Esophagus muscularis mucosa (tissue), 4 donors: ENCODE results near the gene ASXL2. TPM values are rescaled to one million over a fixed set of nuclear protein-coding genes. Genes with fewer than 3 reads are reported as not detected.
"Not testable (repeated sequence)": the region's sequence is repeated elsewhere in the genome, so short reads cannot be mapped to it uniquely, and the experiment has no call there.

ENCODE experiments used
- DNase-seq: peaks from one replicate; pipeline ENCODE4 v3.0.0-alpha.2; 2017; ENCODE audit errors: extremely low spot score
- H3K27ac ChIP-seq, 4 donors: fragments of 200-600 bp; sonication (generic); replicated peaks in 1 of 4; 1 replicate in 3 of 4; 2 replicates in 1 of 4; pipeline ENCODE4 v1.5.1; 2016 to 2019; ENCODE audit warnings: mild to moderate bottlenecking in 1 of 4
- H3K27me3 ChIP-seq, 4 donors: fragments of 200-600 bp; sonication (generic); one replicate each; pipeline versions ENCODE4 v1.5.1 to v1.6.0; 2016 to 2019
- H3K36me3 ChIP-seq, 4 donors: fragments of 200-600 bp; sonication (generic); one replicate each; pipeline ENCODE4 v1.5.1; 2016 to 2019
- H3K4me1 ChIP-seq, 4 donors: fragments of 200-600 bp; sonication (generic); one replicate each; pipeline ENCODE4 v1.5.1; 2016 to 2019
- H3K4me3 ChIP-seq, 4 donors: fragments of 200-600 bp; sonication (generic); 1 replicate in 2 of 4; 2 replicates in 2 of 4; pipeline ENCODE4 v1.5.1; 2016 to 2019; ENCODE audit warnings: mild to moderate bottlenecking in 4 of 4, moderate library complexity in 1 of 4
- H3K9me3 ChIP-seq, 4 donors: fragments of 200-600 bp; sonication (generic); 1 replicate in 3 of 4; 2 replicates in 1 of 4; pipeline ENCODE4 v1.5.1; 2016 to 2019
- EP300 ChIP-seq: sonication (generic); formaldehyde crosslinking; IDR thresholded peaks from one replicate; pipeline ENCODE4 v1.6.1; 2017; ENCODE audit warnings: antibody characterized with exemption
- POLR2A ChIP-seq: fragments of 450-650 bp; IDR thresholded peaks from one replicate; pipeline ENCODE4 v1.6.1; 2017; ENCODE audit warnings: antibody characterized with exemption, moderate library complexity, mild to moderate bottlenecking, low read depth
- POLR2AphosphoS5 ChIP-seq, 2 donors: sonication (generic); formaldehyde crosslinking; IDR thresholded peaks; one replicate each; pipeline ENCODE4 v1.6.1; 2017; ENCODE audit warnings: antibody characterized with exemption in 2 of 2
- WGBS: methylation state at CpG from one replicate; pipeline ENCODE4 v1.1.5; 2018; 5-methylcytosine and 5-hydroxymethylcytosine counted together
- intact Hi-C: fragments of 100-400 bp; cut with DNase I; formaldehyde crosslinking; loops from one replicate; pipeline ENCODE4 v1.15.1; 2023
- total RNA-seq, 4 donors: library from RNA; depleted of rRNA; stranded (reverse); fragments of >200 nt; gene quantifications; one replicate each; pipeline versions ENCODE4 v1.1.0 to v1.2.1, GENCODE V29; 2016
- TF ChIP-seq, protein P1 (sequence below), 3 experiments: fragments of 200-600 bp in 2 of 3; fragments of 450-650 bp in 1 of 3; sonication (generic) in 2 of 3; IDR thresholded peaks; one replicate each; pipeline ENCODE4 v1.5.1; 2017 to 2019; ENCODE audit warnings: antibody characterized with exemption in 3 of 3, mild to moderate bottlenecking in 2 of 3, moderate library complexity in 1 of 3

ASXL2 gene
- total RNA-seq, 4 donors from 2014 or later = 17.4 to 25.1 (median 20.5) TPM

- DNase-seq = no peak
These were observed 34.8 kb upstream of the ASXL2 start for GRCh38 chr2:25912851-25913695.

GRCh38 chr2:25909574-25909973, 31.3 kb upstream of the ASXL2 start:
- intact Hi-C loops, H3K9me3 ChIP-seq, H3K4me3 ChIP-seq, DNase-seq, H3K27me3 ChIP-seq, H3K36me3 ChIP-seq, H3K27ac ChIP-seq: not testable (repeated sequence)
- WGBS = 72% methylated on average over 3 of the region's 5 CpGs
- H3K4me1 ChIP-seq = peaks cover 0 to 12% (median 9%) of the 10 kb centered on the region in 4 donors

More at GRCh38 chr2:25912851-25913695, 34.8 kb upstream of the ASXL2 start:
- intact Hi-C loops = no loop called here
- H3K4me1 ChIP-seq = peaks cover 0 to 12% (median 9%) of the 10 kb centered on the region in 4 donors
- H3K4me3 ChIP-seq = no peak overlapping the region
- H3K9me3 ChIP-seq = no peaks in the 10 kb centered on the region
- WGBS = 23% methylated on average over 10 of the region's 10 CpGs
- H3K27ac ChIP-seq = no peak overlapping the region
- no peaks in the 10 kb centered on the region for H3K27me3 ChIP-seq
- no peaks in the 10 kb centered on the region for H3K36me3 ChIP-seq
- no peak for TF ChIP-seq EP300
- no peak for TF ChIP-seq POLR2A
- TF ChIP-seq POLR2AphosphoS5 (IDR thresholded peaks at IDR 0.05) = no peak
- TF ChIP-seq, protein P1, sequence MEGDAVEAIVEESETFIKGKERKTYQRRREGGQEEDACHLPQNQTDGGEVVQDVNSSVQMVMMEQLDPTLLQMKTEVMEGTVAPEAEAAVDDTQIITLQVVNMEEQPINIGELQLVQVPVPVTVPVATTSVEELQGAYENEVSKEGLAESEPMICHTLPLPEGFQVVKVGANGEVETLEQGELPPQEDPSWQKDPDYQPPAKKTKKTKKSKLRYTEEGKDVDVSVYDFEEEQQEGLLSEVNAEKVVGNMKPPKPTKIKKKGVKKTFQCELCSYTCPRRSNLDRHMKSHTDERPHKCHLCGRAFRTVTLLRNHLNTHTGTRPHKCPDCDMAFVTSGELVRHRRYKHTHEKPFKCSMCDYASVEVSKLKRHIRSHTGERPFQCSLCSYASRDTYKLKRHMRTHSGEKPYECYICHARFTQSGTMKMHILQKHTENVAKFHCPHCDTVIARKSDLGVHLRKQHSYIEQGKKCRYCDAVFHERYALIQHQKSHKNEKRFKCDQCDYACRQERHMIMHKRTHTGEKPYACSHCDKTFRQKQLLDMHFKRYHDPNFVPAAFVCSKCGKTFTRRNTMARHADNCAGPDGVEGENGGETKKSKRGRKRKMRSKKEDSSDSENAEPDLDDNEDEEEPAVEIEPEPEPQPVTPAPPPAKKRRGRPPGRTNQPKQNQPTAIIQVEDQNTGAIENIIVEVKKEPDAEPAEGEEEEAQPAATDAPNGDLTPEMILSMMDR (IDR thresholded peaks at IDR 0.05) = no peak

GRCh38 chr2:25905126-25905525, 26.8 kb upstream of the ASXL2 start:
- Histone ChIP-seq H3K4me3 (no peak overlapping the region), H3K9me3 (no peaks in the 10 kb centered on the region), H3K36me3 (no peaks in the 10 kb centered on the region), H3K4me1 (no peaks in the 10 kb centered on the region), H3K27ac (no peak overlapping the region), H3K27me3 (no peaks in the 10 kb centered on the region)
- intact Hi-C loops = no loop called here
- no peak for TF ChIP-seq EP300
- TF ChIP-seq, protein P1 (IDR thresholded peaks at IDR 0.05) = no peak
- TF ChIP-seq POLR2AphosphoS5 (IDR thresholded peaks at IDR 0.05) = no peak
- no peak for TF ChIP-seq POLR2A
- DNase-seq = no peak
- WGBS = 89% methylated on average over 2 of the region's 2 CpGs

- no peak overlapping the region for H3K4me3 ChIP-seq
- H3K27me3 ChIP-seq = no peaks in the 10 kb centered on the region
- WGBS = 87% methylated on average over 5 of the region's 5 CpGs
- H3K9me3 ChIP-seq = no peaks in the 10 kb centered on the region
- no peaks in the 10 kb centered on the region for H3K36me3 ChIP-seq
- TF ChIP-seq, protein P1 (IDR thresholded peaks at IDR 0.05) = no peak
- TF ChIP-seq EP300 = no peak
- no peak for TF ChIP-seq POLR2A
- no peak for TF ChIP-seq POLR2AphosphoS5 (IDR thresholded peaks at IDR 0.05)
- no peak overlapping the region for H3K27ac ChIP-seq
- no peak for DNase-seq
- intact Hi-C loops = no loop called here
- H3K4me1 ChIP-seq = no peaks in the 10 kb centered on the region
These were observed 25.0 kb upstream of the ASXL2 start for GRCh38 chr2:25903216-25903776.

GRCh38 chr2:25899404-25899970, 21.2 kb upstream of the ASXL2 start:
- Histone ChIP-seq H3K36me3 (no peaks in the 10 kb centered on the region), H3K27me3 (no peaks in the 10 kb centered on the region), H3K4me3 (no peak overlapping the region), H3K4me1 (no peaks in the 10 kb centered on the region), H3K27ac (no peak overlapping the region), H3K9me3 (no peaks in the 10 kb centered on the region)
- WGBS = 64% methylated on average over 11 of the region's 11 CpGs
- TF ChIP-seq POLR2AphosphoS5 (IDR thresholded peaks at IDR 0.05) (no peak), POLR2A (no peak), EP300 (no peak)
- TF ChIP-seq, protein P1 (IDR thresholded peaks at IDR 0.05) = no peak
- intact Hi-C loops = no loop called here
- no peak for DNase-seq
